ENCODE results near the gene CAPN11. TPM values are rescaled to one million over a fixed set of nuclear protein-coding genes. Genes with fewer than 3 reads are reported as not detected.

CAPN11 gene
- total RNA-seq, 1 experiment from 2014 or later, result not detected

DNA sequence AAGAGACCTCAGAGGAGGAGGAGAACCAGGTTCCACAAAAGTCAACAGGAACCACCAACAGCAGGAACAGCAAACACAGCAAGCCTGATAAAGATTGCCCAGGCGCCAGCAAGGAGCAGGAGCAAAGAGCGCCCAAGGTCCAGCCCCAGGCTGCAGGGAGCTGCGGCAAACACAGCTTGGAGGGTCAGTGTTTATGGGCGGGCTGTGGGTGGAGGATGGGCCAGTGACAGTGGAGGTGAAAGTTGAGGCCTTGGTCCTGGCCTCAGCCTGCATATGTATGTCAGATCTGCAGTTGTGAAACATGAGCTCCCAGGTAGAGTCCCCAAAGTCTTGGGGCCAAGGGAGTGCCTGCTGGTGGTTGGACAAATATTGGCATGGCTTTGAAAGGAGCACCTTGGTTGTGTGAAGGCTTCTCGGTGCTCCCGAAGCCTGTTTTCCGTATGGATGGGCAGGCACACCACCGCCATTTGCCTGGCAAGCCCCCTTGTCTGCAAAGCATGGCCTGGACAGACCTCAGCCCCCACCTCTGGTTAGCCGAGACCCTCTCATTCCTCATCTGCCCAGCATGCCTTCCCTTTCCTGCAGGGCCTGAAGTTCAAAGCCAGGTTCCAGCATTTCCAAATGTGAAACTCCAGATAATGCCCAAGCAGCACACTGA lies 2.0 kb upstream of the CAPN11 start:
- Histone ChIP-seq H3K9me3 (ENCODE audit: control insufficient read depth in 1 of 2, insufficient read depth in 1 of 2, low read depth in 1 of 2, low read length in 2 of 2) (no peaks in the 10 kb centered on the region), H3K4me1 (ENCODE audit: control insufficient read depth in 1 of 2, insufficient read depth in 2 of 2, low read length in 2 of 2) (peaks cover 0 to 11% of the 10 kb centered on the region in 2 experiments; a peak in 2 of 4 replicates), H3K4me2 (ENCODE audit: low read length) (no peak overlapping the region), H4K20me1 (ENCODE audit: insufficient read depth) (no peaks in the 10 kb centered on the region), H3K27me3 (ENCODE audit: insufficient read depth, low read length) (no peaks in the 10 kb centered on the region), H3K27ac (ENCODE audit: low read depth, low read length) (no peak overlapping the region), H3K9me2 (ENCODE audit: insufficient read depth) (no peaks in the 10 kb centered on the region), H2AFZ (ENCODE audit: low read depth, low read length, poor library complexity, severe bottlenecking) (no peak overlapping the region), H3K36me3 (ENCODE audit: control insufficient read depth in 1 of 2, insufficient read depth in 2 of 2, low read length in 2 of 2) (no peaks in the 10 kb centered on the region; a peak in 1 of 4 replicates), H3K4me3 (replicated peaks in 1 of 2; ENCODE audit: low read depth in 1 of 2, low read length in 2 of 2) (no peak overlapping the region), H3K79me2 (ENCODE audit: insufficient read depth, low read length) (no peaks in the 10 kb centered on the region), H3K9ac (ENCODE audit: low read length) (no peak overlapping the region)
- no TSS peak for BruUV-seq (replicated peaks)
- intact Hi-C loops (cut with micrococcal nuclease), result no loop called here
- ChIA-PET POLR2A (no interaction called here), RAD21 (ENCODE audit: low non-redundant PET in 1 of 2, low total read pairs in 2 of 2, uncharacterized antibody in 2 of 2, unreplicated experiment in 2 of 2) (no interaction called here), CTCF (interaction anchor here (1.0 to 1.6 kb wide), 2 partner anchors 16 to 81 kb away, joined by 5 to 6 read pairs; no protein-coding TSS in a partner anchor)
- ATAC-seq, result no peak
- TF ChIP-seq POLR2AphosphoS5 (IDR thresholded peaks at IDR 0.05; ENCODE audit: low read depth, low read length), result no peak
- TF ChIP-seq ZFX (IDR thresholded peaks at IDR 0.05), result no peak
- no peak for TF ChIP-seq EZH2phosphoT487 (IDR thresholded peaks at IDR 0.05; ENCODE audit: borderline replicate concordance)
- TF ChIP-seq RAD21 (IDR thresholded peaks at IDR 0.05; ENCODE audit: low read depth), result no peak
- no peak for TF ChIP-seq SP1 (IDR thresholded peaks at IDR 0.05; ENCODE audit: low read depth)
- no peak for TF ChIP-seq EZH2 (IDR thresholded peaks at IDR 0.05)
- no peak for TF ChIP-seq CTCF (IDR thresholded peaks at IDR 0.05 in 2 of 3, conservative IDR thresholded peaks at IDR 0.05 in 1 of 3; ENCODE audit: borderline replicate concordance in 1 of 3, insufficient read depth in 1 of 3, low read depth in 2 of 3, low read length in 2 of 3)
- no peak for TF ChIP-seq JUND (IDR thresholded peaks at IDR 0.05)
- TF ChIP-seq, protein P1, sequence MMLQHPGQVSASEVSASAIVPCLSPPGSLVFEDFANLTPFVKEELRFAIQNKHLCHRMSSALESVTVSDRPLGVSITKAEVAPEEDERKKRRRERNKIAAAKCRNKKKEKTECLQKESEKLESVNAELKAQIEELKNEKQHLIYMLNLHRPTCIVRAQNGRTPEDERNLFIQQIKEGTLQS (IDR thresholded peaks at IDR 0.05), result no peak
- no peak for TF ChIP-seq FOSL1 (IDR thresholded peaks at IDR 0.05; ENCODE audit: low read depth)
- TF ChIP-seq TCF7L2 (IDR thresholded peaks at IDR 0.05; ENCODE audit: borderline replicate concordance, extremely low read depth, insufficient read depth, insufficient read length), result no peak
- TF ChIP-seq, protein P2, sequence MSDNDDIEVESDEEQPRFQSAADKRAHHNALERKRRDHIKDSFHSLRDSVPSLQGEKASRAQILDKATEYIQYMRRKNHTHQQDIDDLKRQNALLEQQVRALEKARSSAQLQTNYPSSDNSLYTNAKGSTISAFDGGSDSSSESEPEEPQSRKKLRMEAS (IDR thresholded peaks at IDR 0.05), result no peak
- TF ChIP-seq CBX3 (IDR thresholded peaks at IDR 0.05; ENCODE audit: low read depth), result no peak
- no peak for DNase-seq (ENCODE audit: low read depth, low spot score)

Measured in HCT116 (cell line).